Measurements from ENCODE around the gene RUNX1.

GRCh38 chr21:35019631-35020032 lies 29.5 kb downstream of the RUNX1 start:
- TF ChIP-seq POLR2A (IDR thresholded peaks at IDR 0.05) (no peak), CTCF (IDR thresholded peaks at IDR 0.05) (no peak)
